HEK293 (cell line): ENCODE results near the gene RPS6KA2.

ENCODE experiments used
- CTCF ChIA-PET: fragments of 350-600 bp; formaldehyde crosslinking; extraction: SDS; loops from one replicate; lab custom pipeline; 2021; ENCODE audit warnings: antibody characterized with exemption; lab: Yijun Ruan, JAX
- POLR2A ChIA-PET: fragments of 300-600 bp; formaldehyde crosslinking; extraction: SDS; loops from one replicate; lab custom pipeline; 2020; ENCODE audit warnings: antibody characterized with exemption, inconsistent platforms; lab: Yijun Ruan, JAX
- H3K27ac ChIP-seq: fragments of 200-500 bp; sonication (Bioruptor generic); 2 replicates; pipeline ENCODE4 v1.5.1; 2014; ENCODE audit warnings: low read depth, low read length, control low read depth, inconsistent platforms; ENCODE audit errors: extremely low read depth
- H3K36me3 ChIP-seq, 2 experiments: fragments of 200-500 bp in 1 of 2; sonication (Bioruptor generic) in 1 of 2; 1 replicate in 1 of 2; 2 replicates in 1 of 2; pipeline ENCODE4 v1.5.1; 2014 to 2017; ENCODE audit warnings: inconsistent platforms in 2 of 2, low read length in 2 of 2; ENCODE audit not compliant: control insufficient read depth in 2 of 2, insufficient read depth in 1 of 2
- H3K4me1 ChIP-seq: fragments of 200-500 bp; sonication (Bioruptor generic); 2 replicates; pipeline ENCODE4 v1.5.1; 2014; ENCODE audit warnings: mild to moderate bottlenecking, low read length, inconsistent platforms; ENCODE audit not compliant: control insufficient read depth, insufficient read depth
- H3K4me3 ChIP-seq: 2 replicates; pipeline ENCODE4 v1.5.1; 2011; ENCODE audit warnings: low read depth, mild to moderate bottlenecking, control low read depth, low read length, moderate library complexity
- H3K9me3 ChIP-seq: fragments of 200-500 bp; sonication (Bioruptor generic); 2 replicates; pipeline ENCODE4 v1.5.1; 2014; ENCODE audit warnings: low read depth, low read length, inconsistent platforms; ENCODE audit not compliant: control insufficient read depth, insufficient read depth
- GLI2 ChIP-seq: fragments of 450-650 bp; formaldehyde crosslinking; IDR thresholded peaks from 2 replicates; pipeline ENCODE4; 2017; ENCODE audit warnings: missing biosample characterization, missing genetic modification characterization, low read depth, borderline replicate concordance
- GLIS1 ChIP-seq: fragments of 450-650 bp; formaldehyde crosslinking; IDR thresholded peaks from 2 replicates; pipeline ENCODE4 v1.5.1; 2016; ENCODE audit warnings: missing biosample characterization, missing genetic modification characterization
- HIC1 ChIP-seq: fragments of 450-650 bp; formaldehyde crosslinking; IDR thresholded peaks from 2 replicates; pipeline ENCODE4 v1.5.1; 2016; ENCODE audit warnings: missing biosample characterization, missing genetic modification characterization
- KLF10 ChIP-seq: fragments of 450-650 bp; IDR thresholded peaks from 2 replicates; pipeline ENCODE4 v1.5.1; 2018; ENCODE audit warnings: missing biosample characterization, mild to moderate bottlenecking, missing genetic modification characterization
- KLF7 ChIP-seq: fragments of 450-650 bp; formaldehyde crosslinking; IDR thresholded peaks from 2 replicates; pipeline ENCODE4 v1.5.1; 2016; ENCODE audit warnings: missing biosample characterization, missing genetic modification characterization, borderline replicate concordance
- KLF9 ChIP-seq: fragments of 450-650 bp; formaldehyde crosslinking; IDR thresholded peaks from 2 replicates; pipeline ENCODE4 v1.5.1; 2016; ENCODE audit warnings: missing biosample characterization, missing genetic modification characterization, low read depth
- OVOL3 ChIP-seq: fragments of 450-650 bp; formaldehyde crosslinking; IDR thresholded peaks from 2 replicates; pipeline ENCODE4 v1.5.1; 2016; ENCODE audit warnings: missing biosample characterization, missing genetic modification characterization
- PATZ1 ChIP-seq: fragments of 450-650 bp; formaldehyde crosslinking; IDR thresholded peaks from 2 replicates; pipeline ENCODE4 v1.5.1; 2016; ENCODE audit warnings: missing biosample characterization, missing genetic modification characterization
- PRDM6 ChIP-seq: fragments of 450-650 bp; formaldehyde crosslinking; IDR thresholded peaks from 2 replicates; pipeline ENCODE4 v1.5.1; 2017; ENCODE audit warnings: missing biosample characterization, missing genetic modification characterization
- SALL2 ChIP-seq: fragments of 450-650 bp; formaldehyde crosslinking; IDR thresholded peaks from 2 replicates; pipeline ENCODE4 v1.5.0; 2017; ENCODE audit warnings: missing biosample characterization, mild to moderate bottlenecking, missing genetic modification characterization, borderline replicate concordance
- ZBTB10 ChIP-seq: fragments of 450-650 bp; formaldehyde crosslinking; IDR thresholded peaks from 2 replicates; pipeline ENCODE4 v1.5.1; 2016; ENCODE audit warnings: missing biosample characterization, missing genetic modification characterization
- ZNF114 ChIP-seq: fragments of 450-650 bp; formaldehyde crosslinking; IDR thresholded peaks from 2 replicates; pipeline ENCODE4 v1.5.0; 2017; ENCODE audit warnings: missing biosample characterization, missing genetic modification characterization
- ZNF140 ChIP-seq: fragments of 450-650 bp; formaldehyde crosslinking; IDR thresholded peaks from 2 replicates; pipeline ENCODE4 v1.5.1; 2016; ENCODE audit warnings: missing biosample characterization, missing genetic modification characterization
- ZNF184 ChIP-seq: fragments of 450-650 bp; IDR thresholded peaks from 2 replicates; pipeline ENCODE4 v1.5.1; 2018; ENCODE audit warnings: missing biosample characterization, mild to moderate bottlenecking, missing genetic modification characterization
- ZNF211 ChIP-seq: fragments of 450-650 bp; formaldehyde crosslinking; IDR thresholded peaks from 2 replicates; pipeline ENCODE4 v1.5.1; 2016; ENCODE audit warnings: low read depth, missing biosample characterization, missing genetic modification characterization
- ZNF341 ChIP-seq: fragments of 450-650 bp; formaldehyde crosslinking; IDR thresholded peaks from 2 replicates; pipeline ENCODE4; 2016; ENCODE audit warnings: low read depth, missing biosample characterization, missing genetic modification characterization
- ZNF37A ChIP-seq: fragments of 450-650 bp; IDR thresholded peaks from 2 replicates; pipeline ENCODE4 v1.5.1; 2018; ENCODE audit warnings: missing biosample characterization, missing genetic modification characterization
- ZNF426 ChIP-seq: fragments of 450-650 bp; formaldehyde crosslinking; IDR thresholded peaks from 2 replicates; pipeline ENCODE4 v1.5.1; 2017; ENCODE audit warnings: missing biosample characterization, missing genetic modification characterization, mild to moderate bottlenecking, inconsistent platforms, moderate library complexity
- ZNF48 ChIP-seq: fragments of 450-650 bp; formaldehyde crosslinking; IDR thresholded peaks from 2 replicates; pipeline ENCODE4 v1.5.1; 2016; ENCODE audit warnings: missing biosample characterization, missing genetic modification characterization
- ZNF529 ChIP-seq: fragments of 450-650 bp; formaldehyde crosslinking; IDR thresholded peaks from 2 replicates; pipeline ENCODE4 v1.5.1; 2017; ENCODE audit warnings: missing genetic modification characterization, missing biosample characterization; ENCODE audit not compliant: insufficient replicate concordance
- ZNF530 ChIP-seq: fragments of 450-650 bp; formaldehyde crosslinking; IDR thresholded peaks from 2 replicates; pipeline ENCODE4 v1.5.1; 2016; ENCODE audit warnings: low read depth, missing biosample characterization, missing genetic modification characterization
- ZNF560 ChIP-seq: fragments of 450-650 bp; formaldehyde crosslinking; IDR thresholded peaks from 2 replicates; pipeline ENCODE4 v1.5.1; 2017; ENCODE audit warnings: missing biosample characterization, missing genetic modification characterization, borderline replicate concordance
- ZNF596 ChIP-seq: fragments of 450-650 bp; IDR thresholded peaks from 2 replicates; pipeline ENCODE4 v1.5.0; 2018; ENCODE audit warnings: missing biosample characterization, mild to moderate bottlenecking, missing genetic modification characterization, moderate library complexity
- ZNF610 ChIP-seq: fragments of 450-650 bp; formaldehyde crosslinking; IDR thresholded peaks from 2 replicates; pipeline ENCODE4 v1.5.1; 2016; ENCODE audit warnings: missing biosample characterization, missing genetic modification characterization, borderline replicate concordance
- ZNF629 ChIP-seq: fragments of 450-650 bp; formaldehyde crosslinking; IDR thresholded peaks from 2 replicates; pipeline ENCODE4 v1.5.1; 2017; ENCODE audit warnings: missing biosample characterization, missing genetic modification characterization
- ZNF777 ChIP-seq: fragments of 450-650 bp; formaldehyde crosslinking; IDR thresholded peaks from 2 replicates; pipeline ENCODE4 v1.5.1; 2017; ENCODE audit warnings: missing biosample characterization, missing genetic modification characterization, borderline replicate concordance

RPS6KA2 gene

GRCh38 chr6:166605752-166606151, 21.3 kb downstream of the RPS6KA2 start:
- no peak overlapping the region for H3K4me3 ChIP-seq
- no peaks in the 10 kb centered on the region for H3K4me1 ChIP-seq
- ChIA-PET POLR2A (no interaction called here), CTCF (no interaction called here)
- no peak for TF ChIP-seq ZNF341
- no peak for TF ChIP-seq ZNF140 (tag by site-specific recombination)
- TF ChIP-seq ZNF114 = no peak
- TF ChIP-seq ZNF530 = no peak
- no peak for TF ChIP-seq KLF9
- TF ChIP-seq GLI2 = no peak
- TF ChIP-seq ZNF596 = no peak
- TF ChIP-seq KLF7 = no peak
- no peak for TF ChIP-seq ZNF629
- no peak for TF ChIP-seq SALL2 (tag by site-specific recombination)
- no peak for TF ChIP-seq ZNF529 (tag by site-specific recombination)
- TF ChIP-seq ZNF610 (tag by site-specific recombination) = no peak
- TF ChIP-seq OVOL3 (tag by site-specific recombination) = no peak
- TF ChIP-seq ZNF211 (tag by site-specific recombination) = no peak
- TF ChIP-seq ZNF777 = no peak
- no peak for TF ChIP-seq ZNF184 (tag by site-specific recombination)
- TF ChIP-seq PRDM6 (tag by site-specific recombination) = no peak
- H3K9me3 ChIP-seq = no peaks in the 10 kb centered on the region
- no peaks in the 10 kb centered on the region for H3K36me3 ChIP-seq
- H3K27ac ChIP-seq = no peak overlapping the region

GRCh38 chr6:166604911-166605310, 22.1 kb downstream of the RPS6KA2 start:
- no peak for TF ChIP-seq ZNF48 (tag by site-specific recombination)
- no peak for TF ChIP-seq ZBTB10 (tag by site-specific recombination)
- TF ChIP-seq ZNF37A = no peak
- TF ChIP-seq PATZ1 = no peak
- TF ChIP-seq HIC1 = no peak
- no peak for TF ChIP-seq ZNF426 (tag by site-specific recombination)
- TF ChIP-seq ZNF560 (tag by site-specific recombination) = no peak
- no peak for TF ChIP-seq GLIS1 (tag by site-specific recombination)
- TF ChIP-seq KLF10 = no peak
- Histone ChIP-seq H3K4me1 (no peaks in the 10 kb centered on the region), H3K36me3 (no peaks in the 10 kb centered on the region), H3K4me3 (no peak overlapping the region), H3K9me3 (no peaks in the 10 kb centered on the region), H3K27ac (no peak overlapping the region)
- ChIA-PET CTCF (interaction anchor here (0.5 kb wide), 1 partner anchor 17 kb away, joined by 4 read pairs; no protein-coding TSS in a partner anchor), POLR2A (no interaction called here)
